AML-193 (cell line): ENCODE measurements around the gene C1QTNF2.

Experiments
- DNase-seq, 2 experiments: peaks; one replicate each; lab custom pipeline; 2025; lab: John Stamatoyannopoulos, UW

Gene C1QTNF2

GRCh38 chr5:160369990-160370712 is at the start of gene C1QTNF2:
Gene C1QTNF2, minus strand, starts transcription at chr5:160370626. Its CDS starts 15,615 bp downstream, at chr5:160355011.
- no peak for DNase-seq

- no peak for DNase-seq
Measured at GRCh38 chr5:160420331-160420610, 49.8 kb upstream of the C1QTNF2 start.

- no peak for DNase-seq
Measured at GRCh38 chr5:160419458-160420330, 49.3 kb upstream of the C1QTNF2 start.

GRCh38 chr5:160418561-160419457 is 48.4 kb upstream of the C1QTNF2 start, which contains the start of gene SLU7:
Gene SLU7, minus strand, starts transcription at chr5:160419081. Its CDS starts 3,787 bp downstream, at chr5:160415294.
- DNase-seq, result peak; percentile 84 to 88

- DNase-seq, result peak; percentile 70 to 74
Measured at GRCh38 chr5:160399402-160400353, 29.3 kb upstream of the C1QTNF2 start, which contains the start of gene FAM200C. Gene FAM200C, minus strand, starts transcription at chr5:160400054. Its CDS starts 4,564 bp downstream, at chr5:160395490.

- DNase-seq, result no peak
Measured at GRCh38 chr5:160398806-160399205, 28.4 kb upstream of the C1QTNF2 start.

GRCh38 chr5:160397492-160397891 is 27.1 kb upstream of the C1QTNF2 start:
- DNase-seq, result no peak

- DNase-seq, result no peak
Measured at GRCh38 chr5:160395111-160395510, 24.7 kb upstream of the C1QTNF2 start.

- DNase-seq, result peak; percentile 45 to 51
Measured at GRCh38 chr5:160390787-160391696, 20.6 kb upstream of the C1QTNF2 start.

- DNase-seq, result no peak
Measured at GRCh38 chr5:160387445-160387844, 17.0 kb upstream of the C1QTNF2 start.

- no peak for DNase-seq
Measured at GRCh38 chr5:160385496-160385895, 15.1 kb upstream of the C1QTNF2 start.

- no peak for DNase-seq
Measured at GRCh38 chr5:160384681-160385080, 14.3 kb upstream of the C1QTNF2 start.

- no peak for DNase-seq
Measured at GRCh38 chr5:160382346-160382745, 11.9 kb upstream of the C1QTNF2 start.

- no peak for DNase-seq
Measured at GRCh38 chr5:160380041-160380440, 9.6 kb upstream of the C1QTNF2 start.

GRCh38 chr5:160379511-160379910 is 9.1 kb upstream of the C1QTNF2 start:
- DNase-seq, result no peak

- DNase-seq, result no peak
Measured at GRCh38 chr5:160378330-160378729, 7.9 kb upstream of the C1QTNF2 start.

GRCh38 chr5:160377651-160378050 is 7.2 kb upstream of the C1QTNF2 start:
- no peak for DNase-seq

GRCh38 chr5:160376416-160376815 is 6.0 kb upstream of the C1QTNF2 start:
- DNase-seq, result no peak

GRCh38 chr5:160375701-160376100 is 5.3 kb upstream of the C1QTNF2 start:
- no peak for DNase-seq

- DNase-seq, result no peak
Measured at GRCh38 chr5:160375166-160375565, 4.7 kb upstream of the C1QTNF2 start.
